C4-2B (cell line): Measurements from ENCODE around the gene PLA2G2E.

ENCODE experiments used
- H3K27ac ChIP-seq: fragments of 450-650 bp; 2 replicates; pipeline ENCODE4 v1.5.1; 2017
- ZFX ChIP-seq: fragments of 450-650 bp; IDR thresholded peaks from 2 replicates; pipeline ENCODE4 v1.6.1; 2017
- TF ChIP-seq, protein P1 (sequence below): fragments of 450-650 bp; conservative IDR thresholded peaks from 2 replicates; pipeline ENCODE4 v1.5.1; 2017; ENCODE audit warnings: mild to moderate bottlenecking

Gene PLA2G2E

GRCh38 chr1:19957779-19958178 is 34.4 kb upstream of the PLA2G2E start:
- no peak overlapping the region for H3K27ac ChIP-seq
- TF ChIP-seq ZFX = no peak
- TF ChIP-seq, protein P1, sequence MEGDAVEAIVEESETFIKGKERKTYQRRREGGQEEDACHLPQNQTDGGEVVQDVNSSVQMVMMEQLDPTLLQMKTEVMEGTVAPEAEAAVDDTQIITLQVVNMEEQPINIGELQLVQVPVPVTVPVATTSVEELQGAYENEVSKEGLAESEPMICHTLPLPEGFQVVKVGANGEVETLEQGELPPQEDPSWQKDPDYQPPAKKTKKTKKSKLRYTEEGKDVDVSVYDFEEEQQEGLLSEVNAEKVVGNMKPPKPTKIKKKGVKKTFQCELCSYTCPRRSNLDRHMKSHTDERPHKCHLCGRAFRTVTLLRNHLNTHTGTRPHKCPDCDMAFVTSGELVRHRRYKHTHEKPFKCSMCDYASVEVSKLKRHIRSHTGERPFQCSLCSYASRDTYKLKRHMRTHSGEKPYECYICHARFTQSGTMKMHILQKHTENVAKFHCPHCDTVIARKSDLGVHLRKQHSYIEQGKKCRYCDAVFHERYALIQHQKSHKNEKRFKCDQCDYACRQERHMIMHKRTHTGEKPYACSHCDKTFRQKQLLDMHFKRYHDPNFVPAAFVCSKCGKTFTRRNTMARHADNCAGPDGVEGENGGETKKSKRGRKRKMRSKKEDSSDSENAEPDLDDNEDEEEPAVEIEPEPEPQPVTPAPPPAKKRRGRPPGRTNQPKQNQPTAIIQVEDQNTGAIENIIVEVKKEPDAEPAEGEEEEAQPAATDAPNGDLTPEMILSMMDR = no peak

GRCh38 chr1:19955534-19956170 is 32.2 kb upstream of the PLA2G2E start:
- TF ChIP-seq ZFX = no peak
- TF ChIP-seq, protein P1 = no peak
- no peak overlapping the region for H3K27ac ChIP-seq

GRCh38 chr1:19954059-19954458 is 30.6 kb upstream of the PLA2G2E start:
- no peak overlapping the region for H3K27ac ChIP-seq
- no peak for TF ChIP-seq ZFX
- TF ChIP-seq, protein P1 = no peak

GRCh38 chr1:19949016-19949415 is 25.6 kb upstream of the PLA2G2E start:
- TF ChIP-seq ZFX = no peak
- TF ChIP-seq, protein P1 = no peak
- H3K27ac ChIP-seq = no peak overlapping the region

- TF ChIP-seq ZFX = no peak
- TF ChIP-seq, protein P1 = no peak
- no peak overlapping the region for H3K27ac ChIP-seq
These were observed 23.6 kb upstream of the PLA2G2E start for GRCh38 chr1:19946971-19947370.

DNA sequence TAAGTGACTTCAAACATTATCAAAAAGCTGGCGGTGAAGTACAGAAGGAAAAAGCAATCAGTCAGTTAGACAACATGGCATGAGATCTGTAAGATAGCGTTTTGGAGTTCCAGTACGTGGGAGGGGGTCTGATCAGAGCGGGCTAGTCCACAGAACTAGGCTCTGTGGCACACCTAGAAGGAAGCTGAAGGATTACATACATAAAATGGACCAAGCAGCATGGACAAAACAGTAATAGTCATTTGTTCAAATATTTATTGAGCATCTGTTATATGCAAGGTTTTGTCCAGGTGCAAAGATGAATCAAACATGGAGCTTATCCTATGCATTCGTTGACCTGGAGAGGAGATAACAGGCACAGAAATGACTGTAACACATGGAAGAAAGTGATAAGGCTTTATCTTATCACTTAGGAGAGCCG is 22.9 kb upstream of the PLA2G2E start:
- no peak overlapping the region for H3K27ac ChIP-seq
- no peak for TF ChIP-seq ZFX
- TF ChIP-seq, protein P1 = no peak

DNA sequence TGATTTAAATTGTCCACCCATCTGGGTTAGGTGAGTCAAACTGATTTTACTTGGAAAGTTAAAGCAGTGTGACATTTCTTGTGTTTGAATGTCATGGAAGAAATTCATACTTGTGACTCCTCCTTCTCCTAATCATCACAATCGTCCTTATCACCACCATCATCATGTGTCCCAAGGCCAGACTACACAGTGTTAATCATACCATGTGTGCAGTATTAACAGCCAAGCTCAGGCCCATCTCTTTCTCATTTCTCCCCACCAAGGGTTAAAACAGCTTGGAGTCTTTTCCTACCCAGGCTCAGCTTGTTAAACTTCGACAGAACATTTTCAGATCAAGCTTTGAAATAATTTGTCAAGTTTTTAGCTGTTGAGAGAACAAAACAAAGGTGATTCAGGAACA is 22.5 kb upstream of the PLA2G2E start:
- no peak overlapping the region for H3K27ac ChIP-seq
- TF ChIP-seq, protein P1 = no peak
- TF ChIP-seq ZFX = no peak
